SH-SY5Y (cell line): ENCODE results near the gene ITGA3.

Source experiments
- GATA2 ChIP-seq: IDR thresholded peaks from 2 replicates; pipeline ENCODE4 v1.6.1; 2011; ENCODE audit warnings: mild to moderate bottlenecking, low read depth, low read length
- GATA3 ChIP-seq: IDR thresholded peaks from 2 replicates; pipeline ENCODE4 v1.6.1; 2011; ENCODE audit warnings: low read depth, mild to moderate bottlenecking, low read length, moderate library complexity

- no peak for TF ChIP-seq GATA3
- no peak for TF ChIP-seq GATA2
Observed at GRCh38 chr17:50046667-50047066, 9.2 kb upstream of the ITGA3 start.
